Heart right ventricle (tissue), 16 donors: ENCODE measurements around the gene MTERF4. TPM values are rescaled to one million over a fixed set of nuclear protein-coding genes. Genes with fewer than 3 reads are reported as not detected.
"Not testable (repeated sequence)": the region's sequence is repeated elsewhere in the genome, so short reads cannot be mapped to it uniquely, and the experiment has no call there.

Experiments used
- ATAC-seq, 8 donors: fragments of 200-7000 bp; cut with Tn5 transposase; one replicate each; pipeline ENCODE4 v1.9.1; 2020; ENCODE audit warnings: mild to moderate bottlenecking in 8 of 8, moderate library complexity in 8 of 8, moderate number of reproducible peaks in 1 of 8
- DNase-seq, 2 donors: peaks; one replicate each; pipeline ENCODE4 v3.0.0-alpha.2; 2020
- H3K27ac ChIP-seq, 10 donors: fragments of 200-600 bp; sonication (generic) in 2 of 10; one replicate each; pipeline versions ENCODE4 v1.5.0 to v1.8.0; 2020 to 2022; ENCODE audit warnings: mild to moderate bottlenecking in 3 of 10
- H3K27me3 ChIP-seq, 7 donors: fragments of 200-600 bp; one replicate each; pipeline ENCODE4 v1.8.0; 2021 to 2022; ENCODE audit warnings: mild to moderate bottlenecking in 2 of 7
- H3K36me3 ChIP-seq, 9 donors: fragments of 200-600 bp; sonication (generic) in 1 of 9; one replicate each; pipeline versions ENCODE4 v1.5.0 to v1.8.0; 2020 to 2022; ENCODE audit warnings: mild to moderate bottlenecking in 2 of 9
- H3K4me1 ChIP-seq, 9 donors: fragments of 200-600 bp; sonication (generic) in 1 of 9; one replicate each; pipeline versions ENCODE4 v1.5.0 to v1.8.0; 2020 to 2022; ENCODE audit warnings: mild to moderate bottlenecking in 4 of 9
- H3K4me3 ChIP-seq, 10 donors: fragments of 200-600 bp; sonication (generic) in 2 of 10; one replicate each; pipeline versions ENCODE4 v1.5.0 to v1.8.0; 2020 to 2022; ENCODE audit warnings: mild to moderate bottlenecking in 7 of 10, moderate library complexity in 2 of 10
- H3K9me3 ChIP-seq, 11 donors: fragments of 200-600 bp in 10 of 11; sonication (generic) in 2 of 11; one replicate each; pipeline versions ENCODE4 v1.5.0 to v1.8.0; 2013 to 2022; ENCODE audit warnings: mild to moderate bottlenecking in 2 of 11, control low read depth in 1 of 11, moderate library complexity in 1 of 11
- CTCF ChIP-seq, 9 donors: fragments of 200-600 bp; sonication (generic) in 2 of 9; IDR thresholded peaks; one replicate each; pipeline versions ENCODE4 v1.5.0 to v1.8.0; 2021 to 2022; ENCODE audit warnings: antibody characterized with exemption in 9 of 9, mild to moderate bottlenecking in 5 of 9, moderate library complexity in 1 of 9
- WGBS, 2 donors: extraction: QIAGEN DNeasy Blood & Tissue Kit; methylation state at CpG; one replicate each; pipeline ENCODE4 v1.1.7; 2013; ENCODE audit warnings: inconsistent platforms in 1 of 2; 5-methylcytosine and 5-hydroxymethylcytosine counted together
- intact Hi-C, 10 donors: fragments of 100-400 bp; cut with DNase I; formaldehyde crosslinking; loops; one replicate each; pipeline versions ENCODE4 v1.11.1 to v1.14.2; 2022
- polyA plus RNA-seq, 2 donors: library from polyadenylated mRNA; stranded (reverse); fragments of 200-250 nt; gene quantifications; one replicate each; pipeline ENCODE4 v1.2.3, GENCODE V29; 2013
- total RNA-seq, 10 donors: library from RNA; stranded (reverse); fragmentation: NEBNext Ultra II Directional in 3 of 10; extraction: Animal tissue kit (Norgen Biotek cat#: 25700) in 3 of 10; gene quantifications; one replicate each; pipeline versions ENCODE4 v1.2.1 to v1.2.4, GENCODE V29; 2021 to 2023
- donor health status: Arrhythmogenic right ventricular cardiomyopathy.
- donor health status: ischemic (EF 13 %, LVEDD 7.1; RV severe dilation, severe dysfunction).
- donor health status: healthy with polysubstance abuse.
- donor health status: DM: no; HTN: yes; CAD: no.
- donor health status: DM: no; HTN: no; CAD: no.
- donor health status: ischemic (EF 25% LVEDD 6.9; RV normal size, moderate dysfunction).
- donor health status: ischemic (EF 25% LVEDD 5.7; RV mildly dilated, moderate dysfunction).
- donor health status: healthy.
- donor health status: DM: yes; HTN: yes; CAD: no.
- donor health status: Ischemic cardiomyopathy.
- donor health status: ischemic (EF 35%, LVEDD 5.7; RV mildly dilated, moderate dysfunction).
- donor health status: nonischemic (EF 11% LVEDD 7.7; RV severe dilation, severe dysfunction).
- donor health status: DM: yes; HTN: yes; CAD: no.
- donor health status: PGD.
- donor health status: ischemic (EF 29% LVEDD 5.4; RV normal size, mild dysfunction).
- donor health status: nonischemic (EF 23%, LVEDD 6.1; RV moderate dilation, normal function).

Gene MTERF4
- total and polyA plus RNA-seq, 12 donors, result 18.5 to 27.1 (median 23.1) TPM

DNA sequence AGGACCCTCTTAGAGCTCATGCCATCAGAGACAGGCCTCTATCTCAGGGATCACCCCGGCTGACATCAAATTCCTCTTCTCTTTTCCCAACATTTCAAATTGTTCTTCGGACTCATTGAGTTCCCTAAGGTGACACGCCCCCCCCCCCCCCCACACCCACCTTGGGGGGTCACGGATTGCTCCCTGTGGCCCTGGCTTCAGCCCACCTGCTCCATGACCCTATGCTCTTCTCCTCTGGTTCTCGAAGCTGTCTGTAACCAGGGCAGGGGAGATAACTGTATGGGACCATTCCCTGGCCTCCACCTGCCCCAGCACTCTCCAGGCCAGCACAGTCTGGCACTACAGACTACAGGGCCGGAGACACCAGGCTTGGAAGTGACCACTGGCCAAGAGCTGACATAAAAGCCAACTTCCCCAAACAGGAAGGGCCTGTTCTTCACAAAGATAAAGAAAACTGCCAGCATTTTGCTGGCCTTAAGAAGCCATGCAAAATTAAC is 7.1 kb downstream of the MTERF4 start:
- peak in 2 of 8 donors; percentile 19 to 56 for ATAC-seq
- no peak for TF ChIP-seq CTCF (IDR thresholded peaks at IDR 0.05)
- Histone ChIP-seq H3K4me3 (no peak overlapping the region), H3K9me3 (no peaks in the 10 kb centered on the region), H3K36me3 (peaks cover 0 to 100% (median 65%) of the 10 kb centered on the region in 9 donors), H3K27ac (no peak overlapping the region), H3K27me3 (no peaks in the 10 kb centered on the region), H3K4me1 (peaks cover 0 to 2% (median 0%) of the 10 kb centered on the region in 9 donors)
- no peak for DNase-seq
- intact Hi-C loops, result loop anchor here in 1 of 10 donors (10.0 kb wide), 1 partner anchor 130 kb away; no protein-coding TSS in a partner anchor
- WGBS, 2 donors, result 83 to 89% methylated on average over 5 to 6 of the region's 6 CpGs

DNA sequence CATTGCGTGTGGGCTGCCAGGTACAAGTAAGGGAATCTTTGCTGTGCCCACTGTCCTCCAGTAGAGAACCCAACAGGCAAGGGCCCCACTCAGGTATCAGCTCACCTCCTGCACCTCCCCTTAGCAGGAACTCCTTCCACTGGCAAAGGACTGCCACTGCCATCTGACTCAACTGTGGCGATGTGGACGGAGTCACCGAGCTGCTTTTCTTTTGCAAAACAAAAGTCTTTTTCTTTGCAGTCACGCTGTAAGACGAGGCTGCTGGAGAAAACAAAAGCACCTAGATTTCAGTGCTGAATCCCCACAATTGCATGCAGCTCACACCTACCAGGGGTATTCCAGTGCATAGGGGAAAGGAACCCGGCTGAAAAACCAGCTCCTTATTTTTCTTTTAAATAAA is 7.9 kb downstream of the MTERF4 start:
- DNase-seq (no peak), ATAC-seq (no peak)
- Histone ChIP-seq H3K4me1 (no peaks in the 10 kb centered on the region), H3K4me3 (no peak overlapping the region), H3K9me3 (no peaks in the 10 kb centered on the region), H3K36me3 (peaks cover 0 to 100% (median 59%) of the 10 kb centered on the region in 9 donors), H3K27ac (no peak overlapping the region), H3K27me3 (no peaks in the 10 kb centered on the region)
- 93 to 94% methylated on average over 7 of the region's 7 CpGs for WGBS, 2 donors
- TF ChIP-seq CTCF (IDR thresholded peaks at IDR 0.05), result no peak
- intact Hi-C loops, result loop anchor here in 1 of 10 donors (10.0 kb wide), 1 partner anchor 131 kb away; no protein-coding TSS in a partner anchor

DNA sequence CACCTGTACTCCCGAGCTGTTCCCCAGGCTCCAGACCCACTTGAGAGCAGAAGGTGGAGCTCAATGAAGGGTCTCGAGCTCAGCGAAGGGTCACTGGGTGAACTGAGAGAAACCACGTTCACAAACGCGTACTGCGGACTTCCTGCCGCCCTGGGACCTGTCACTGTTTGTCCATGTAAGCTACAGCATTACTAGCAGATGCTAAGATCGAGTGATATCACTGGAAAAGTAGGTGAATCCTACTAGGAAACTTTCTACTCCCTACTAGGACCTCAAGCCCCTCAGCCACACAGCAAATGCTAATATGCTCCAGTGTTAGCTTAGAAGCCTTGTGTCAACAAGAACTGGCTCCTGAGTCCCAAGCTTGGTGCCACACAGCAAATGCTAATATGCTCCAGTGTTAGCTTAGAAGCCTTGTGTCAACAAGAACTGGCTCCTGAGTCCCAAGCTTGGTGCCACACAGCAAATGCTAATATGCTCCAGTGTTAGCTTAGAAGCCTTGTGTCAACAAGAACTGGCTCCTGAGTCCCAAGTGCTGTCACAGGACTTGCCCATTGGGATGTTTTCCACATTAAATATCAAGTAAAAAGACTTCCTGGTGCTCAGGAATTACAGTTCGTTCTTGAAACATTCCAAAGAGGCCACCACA is 8.8 kb downstream of the MTERF4 start:
- DNase-seq, H3K27ac ChIP-seq, H3K4me3 ChIP-seq, H3K27me3 ChIP-seq, H3K4me1 ChIP-seq, H3K9me3 ChIP-seq, ATAC-seq: not testable (repeated sequence)
- 86 to 90% methylated on average over 10 of the region's 10 CpGs for WGBS, 2 donors
- peaks cover 0 to 100% (median 64%) of the 10 kb centered on the region in 9 donors for H3K36me3 ChIP-seq
- intact Hi-C loops, result loop anchor here in 1 of 10 donors (10.0 kb wide), 1 partner anchor 132 kb away; no protein-coding TSS in a partner anchor

GRCh38 chr2:241092677-241093076 is 9.4 kb downstream of the MTERF4 start:
- ATAC-seq (no peak), DNase-seq (no peak)
- no peak overlapping the region for H3K4me3 ChIP-seq
- intact Hi-C loops, result loop anchor here in 1 of 10 donors (10.0 kb wide), 1 partner anchor 132 kb away; no protein-coding TSS in a partner anchor
- WGBS, 2 donors, result 84 to 89% methylated on average over 8 of the region's 8 CpGs
- no peaks in the 10 kb centered on the region for H3K27me3 ChIP-seq
- no peaks in the 10 kb centered on the region for H3K4me1 ChIP-seq
- H3K9me3 ChIP-seq, result no peaks in the 10 kb centered on the region
- no peak overlapping the region for H3K27ac ChIP-seq
- H3K36me3 ChIP-seq, result peaks cover 0 to 100% (median 64%) of the 10 kb centered on the region in 9 donors
- no peak for TF ChIP-seq CTCF (IDR thresholded peaks at IDR 0.05)
